Caco-2 (cell line): Measurements from ENCODE around the gene CCM2. TPM values are rescaled to one million over a fixed set of nuclear protein-coding genes. Genes with fewer than 3 reads are reported as not detected.
A peak's percentile ranks its signal among the peaks of the same experiment; 100 is the strongest.

Source experiments
- BruUV-seq: library from RNA; stranded (reverse); fragments of 400-500 nt; replicated peaks from 2 replicates; lab custom pipeline; 2021; lab: Mats Ljungman, UMichigan
- CTCF ChIA-PET: fragments of 300-600 bp; sonication (Branson Sonifier 250); formaldehyde crosslinking; loops from one replicate; lab custom pipeline; 2022; ENCODE audit warnings: antibody characterized with exemption; lab: Charles Lee
- POLR2A ChIA-PET: fragments of 300-600 bp; sonication (Branson Sonifier 250); formaldehyde crosslinking; loops from one replicate; lab custom pipeline; 2022; ENCODE audit warnings: antibody characterized with exemption; lab: Charles Lee
- DNase-seq, 2 experiments: peaks; one replicate each; pipeline versions ENCODE4 v3.0.0 to v3.0.0-alpha.2; 2020 to 2022
- H3K27me3 ChIP-seq: replicated peaks from 2 replicates; pipeline ENCODE4 v1.6.0; 2011; ENCODE audit warnings: low read length; ENCODE audit not compliant: control insufficient read depth, insufficient read depth
- H3K36me3 ChIP-seq: 2 replicates; pipeline ENCODE4 v1.5.1; 2011; ENCODE audit warnings: low read length; ENCODE audit not compliant: control insufficient read depth, insufficient read depth
- H3K4me1 ChIP-seq: fragments of 250-450 bp; sonication (Bioruptor Pico); 2 replicates; pipeline ENCODE4 v1.5.1; 2020; ENCODE audit warnings: mild to moderate bottlenecking
- H3K4me3 ChIP-seq: 2 replicates; pipeline ENCODE4 v1.5.1; 2011; ENCODE audit warnings: low read depth, mild to moderate bottlenecking, control low read depth, low read length
- H3K9me3 ChIP-seq: fragments of 250-450 bp; sonication (Bioruptor Pico); 2 replicates; pipeline ENCODE4 v1.5.1; 2020; ENCODE audit warnings: mild to moderate bottlenecking, moderate library complexity
- H3K27ac Mint-ChIP-seq: one replicate; pipeline ENCODE4 v1.8.0; 2022; ENCODE audit warnings: mixed read lengths; ENCODE audit not compliant: unreplicated experiment
- H3K27me3 Mint-ChIP-seq: one replicate; pipeline ENCODE4 v1.8.0; 2022; ENCODE audit warnings: mixed read lengths; ENCODE audit not compliant: insufficient read depth, unreplicated experiment
- H3K36me3 Mint-ChIP-seq: one replicate; pipeline ENCODE4 v1.8.0; 2022; ENCODE audit warnings: mild to moderate bottlenecking, mixed read lengths; ENCODE audit not compliant: insufficient read depth, unreplicated experiment
- H3K4me1 Mint-ChIP-seq: one replicate; pipeline ENCODE4 v1.8.0; 2022; ENCODE audit warnings: low read depth, mixed read lengths; ENCODE audit not compliant: unreplicated experiment
- H3K4me3 Mint-ChIP-seq: one replicate; pipeline ENCODE4 v1.8.0; 2022; ENCODE audit warnings: mild to moderate bottlenecking, moderate library complexity, mixed read lengths; ENCODE audit not compliant: unreplicated experiment
- H3K9me3 Mint-ChIP-seq: one replicate; pipeline ENCODE4 v1.8.0; 2022; ENCODE audit warnings: mixed read lengths; ENCODE audit not compliant: unreplicated experiment
- intact Hi-C: fragments of 100-400 bp; cut with micrococcal nuclease; formaldehyde crosslinking; loops from one replicate; pipeline ENCODE4 v1.10.0; 2022; ENCODE audit not compliant: unreplicated experiment
- total RNA-seq: library from RNA; stranded (reverse); gene quantifications from 2 replicates; pipeline ENCODE4 v1.2.3, GENCODE V29; 2022
- TF ChIP-seq, protein P1 (sequence below), 2 experiments: fragments of 200-600 bp in 1 of 2; IDR thresholded peaks; 1 replicate in 1 of 2; 2 replicates in 1 of 2; pipeline versions ENCODE4 v1.5.1 to v1.8.0; 2011 to 2022; ENCODE audit warnings: antibody characterized with exemption in 1 of 2, control low read depth in 1 of 2, inconsistent platforms in 1 of 2, low read depth in 1 of 2, low read length in 1 of 2, mild to moderate bottlenecking in 1 of 2, moderate library complexity in 1 of 2; ENCODE audit not compliant: insufficient read depth in 1 of 2, severe bottlenecking in 1 of 2, unreplicated experiment in 1 of 2

The CCM2 gene
- total RNA-seq, 1 experiment from 2014 or later = 28.2 TPM

DNA sequence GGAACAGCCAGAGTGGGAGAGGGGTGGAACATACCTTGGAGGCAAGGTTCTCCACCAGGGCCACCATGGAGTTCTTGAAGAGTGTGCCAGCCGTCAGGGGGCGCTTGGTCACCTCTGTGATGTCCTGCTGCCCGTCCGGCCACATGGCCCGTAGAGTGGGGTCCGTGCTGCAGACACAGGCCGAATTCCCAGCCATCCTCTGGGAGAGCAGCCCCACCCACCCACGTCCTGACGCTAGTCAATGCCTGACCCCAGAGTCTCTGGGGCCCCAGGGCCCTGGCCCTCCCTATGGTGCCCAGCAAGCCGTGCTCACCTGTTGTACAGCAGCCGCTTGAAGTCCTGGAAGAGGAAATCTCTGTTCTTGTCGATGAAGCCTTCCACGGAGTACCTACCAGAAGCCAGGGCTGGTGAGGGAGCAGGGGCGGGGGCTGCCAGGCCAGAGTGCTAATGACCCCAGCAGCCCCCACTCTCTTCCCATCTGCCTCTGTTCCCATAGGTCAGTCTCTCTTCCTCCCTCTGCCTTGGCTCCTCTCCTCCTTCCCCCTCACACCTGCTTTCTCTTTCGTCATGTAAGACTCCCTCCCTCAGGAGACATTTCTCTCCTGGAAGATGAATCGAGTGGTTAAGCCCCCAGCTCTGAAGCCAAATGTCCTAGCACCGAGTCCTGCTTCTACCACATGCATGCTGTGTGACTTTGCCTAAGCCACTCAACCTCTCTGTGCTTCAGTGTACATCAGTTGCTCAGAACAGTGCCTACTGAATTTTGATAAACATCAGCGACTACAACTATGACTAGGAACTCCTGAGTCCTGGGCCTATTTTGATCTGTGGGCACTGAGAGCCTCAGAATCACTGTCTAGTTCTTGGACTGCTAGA lies 32.2 kb upstream of the CCM2 start:
- H3K36me3 ChIP-seq = no peaks in the 10 kb centered on the region
- Mint-ChIP-seq H3K27me3 (no peaks in the 10 kb centered on the region), H3K9me3 (no peaks in the 10 kb centered on the region), H3K36me3 (no peaks in the 10 kb centered on the region), H3K4me1 (no peaks in the 10 kb centered on the region), H3K27ac (no peak overlapping the region), H3K4me3 (no peak overlapping the region)
- H3K4me3 ChIP-seq = no peak overlapping the region
- DNase-seq = peak; percentile 35 to 43
- intact Hi-C loops = no loop called here
- ChIA-PET CTCF (no interaction called here), POLR2A (no interaction called here)
- H3K4me1 ChIP-seq = no peaks in the 10 kb centered on the region
- H3K27me3 ChIP-seq = no peaks in the 10 kb centered on the region
- BruUV-seq = no TSS peak
- TF ChIP-seq, protein P1, sequence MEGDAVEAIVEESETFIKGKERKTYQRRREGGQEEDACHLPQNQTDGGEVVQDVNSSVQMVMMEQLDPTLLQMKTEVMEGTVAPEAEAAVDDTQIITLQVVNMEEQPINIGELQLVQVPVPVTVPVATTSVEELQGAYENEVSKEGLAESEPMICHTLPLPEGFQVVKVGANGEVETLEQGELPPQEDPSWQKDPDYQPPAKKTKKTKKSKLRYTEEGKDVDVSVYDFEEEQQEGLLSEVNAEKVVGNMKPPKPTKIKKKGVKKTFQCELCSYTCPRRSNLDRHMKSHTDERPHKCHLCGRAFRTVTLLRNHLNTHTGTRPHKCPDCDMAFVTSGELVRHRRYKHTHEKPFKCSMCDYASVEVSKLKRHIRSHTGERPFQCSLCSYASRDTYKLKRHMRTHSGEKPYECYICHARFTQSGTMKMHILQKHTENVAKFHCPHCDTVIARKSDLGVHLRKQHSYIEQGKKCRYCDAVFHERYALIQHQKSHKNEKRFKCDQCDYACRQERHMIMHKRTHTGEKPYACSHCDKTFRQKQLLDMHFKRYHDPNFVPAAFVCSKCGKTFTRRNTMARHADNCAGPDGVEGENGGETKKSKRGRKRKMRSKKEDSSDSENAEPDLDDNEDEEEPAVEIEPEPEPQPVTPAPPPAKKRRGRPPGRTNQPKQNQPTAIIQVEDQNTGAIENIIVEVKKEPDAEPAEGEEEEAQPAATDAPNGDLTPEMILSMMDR (IDR thresholded peaks at IDR 0.05; ENCODE audit: insufficient read depth in 1 of 2, low read depth in 1 of 2, low read length in 1 of 2, severe bottlenecking in 1 of 2, unreplicated experiment in 1 of 2) = peak in 1 of 2 experiments; percentile 24
- H3K9me3 ChIP-seq = no peaks in the 10 kb centered on the region

DNA sequence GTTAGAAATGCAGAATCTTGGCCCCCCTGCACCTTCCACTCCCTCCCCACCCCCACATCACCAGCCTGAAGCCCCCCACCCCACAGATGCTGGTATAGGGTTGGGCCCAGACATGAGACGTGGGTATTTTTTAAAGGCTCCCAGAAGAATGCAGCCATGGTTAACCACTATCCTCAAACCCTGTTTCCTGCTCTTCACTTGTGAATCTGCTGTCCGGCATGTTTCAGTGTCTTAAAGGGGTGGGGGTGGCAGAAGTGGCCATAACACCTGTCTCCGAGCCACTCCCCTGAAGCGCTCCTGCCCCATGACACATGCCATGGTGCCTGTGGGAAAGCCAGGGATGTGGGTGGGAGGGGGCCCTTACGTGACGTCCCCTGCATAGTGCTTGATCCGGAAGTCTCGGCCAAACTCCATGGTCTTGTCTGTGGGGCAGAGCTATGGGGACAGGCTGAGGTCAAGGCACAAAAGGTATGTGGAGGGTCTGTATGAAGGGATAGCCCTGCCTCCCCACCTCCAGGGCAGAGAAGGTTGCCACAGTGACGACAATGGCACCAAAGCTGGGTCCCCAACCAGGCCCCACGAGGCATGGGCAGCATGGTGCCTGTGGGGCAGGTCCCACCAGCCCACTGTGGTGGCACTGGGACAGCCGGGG lies 30.8 kb upstream of the CCM2 start:
- ChIA-PET POLR2A (no interaction called here), CTCF (no interaction called here)
- Mint-ChIP-seq H3K9me3 (no peaks in the 10 kb centered on the region), H3K36me3 (no peaks in the 10 kb centered on the region), H3K4me3 (no peak overlapping the region), H3K4me1 (no peaks in the 10 kb centered on the region), H3K27ac (no peak overlapping the region), H3K27me3 (no peaks in the 10 kb centered on the region)
- Histone ChIP-seq H3K4me1 (peaks cover 9% of the 10 kb centered on the region; the same call in 1 of the 2 replicates), H3K4me3 (no peak overlapping the region), H3K36me3 (no peaks in the 10 kb centered on the region), H3K27me3 (no peaks in the 10 kb centered on the region), H3K9me3 (no peaks in the 10 kb centered on the region)
- TF ChIP-seq, protein P1 (IDR thresholded peaks at IDR 0.05; ENCODE audit: insufficient read depth in 1 of 2, low read depth in 1 of 2, low read length in 1 of 2, severe bottlenecking in 1 of 2, unreplicated experiment in 1 of 2) = no peak
- DNase-seq = no peak
- BruUV-seq = no TSS peak
- intact Hi-C loops = no loop called here

DNA sequence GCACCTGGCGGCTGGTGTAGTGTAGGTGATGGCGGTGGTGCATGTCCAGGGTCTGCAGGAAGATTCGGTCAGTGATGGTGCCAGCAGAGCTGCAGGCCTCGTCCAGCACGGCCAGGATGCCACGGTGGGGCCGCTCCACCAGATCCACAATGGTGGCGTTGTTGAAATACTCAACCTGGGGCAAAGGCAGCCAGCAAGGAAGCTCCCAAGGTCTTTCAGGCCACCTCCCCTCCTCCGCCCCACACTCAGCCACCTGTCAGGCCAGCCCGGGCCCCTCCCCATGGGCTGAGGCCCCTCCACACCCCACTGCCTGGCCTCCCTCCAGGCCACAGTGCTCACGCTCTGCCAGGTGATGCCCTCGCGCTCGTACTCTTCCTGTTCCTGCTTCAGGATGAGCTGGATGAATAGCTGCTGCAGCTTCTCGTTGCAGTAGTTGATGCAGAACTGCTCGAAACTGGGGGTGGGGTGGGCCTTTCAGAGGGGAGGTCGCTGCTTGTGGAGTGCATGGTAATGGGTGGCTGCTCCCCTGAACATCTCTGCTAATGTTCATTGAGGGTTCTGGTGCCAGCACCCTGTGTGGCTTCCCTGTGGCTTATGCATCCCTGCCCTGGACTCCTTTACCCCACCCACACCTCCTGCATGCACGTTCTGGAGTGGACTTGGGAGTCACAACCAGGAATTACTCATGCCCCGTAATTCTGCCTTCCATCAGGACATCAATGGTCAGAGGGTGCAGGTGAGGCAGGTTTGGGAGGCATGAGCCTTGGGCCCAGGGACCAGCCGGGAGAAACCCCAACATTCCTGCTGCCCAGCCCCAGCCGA lies 30.1 kb upstream of the CCM2 start:
- no peak for DNase-seq
- H3K9me3 ChIP-seq = no peaks in the 10 kb centered on the region
- no peak overlapping the region for H3K4me3 ChIP-seq
- Mint-ChIP-seq H3K9me3 (no peaks in the 10 kb centered on the region), H3K36me3 (no peaks in the 10 kb centered on the region), H3K27me3 (no peaks in the 10 kb centered on the region), H3K27ac (no peak overlapping the region), H3K4me3 (no peak overlapping the region), H3K4me1 (no peaks in the 10 kb centered on the region)
- POLR2A ChIA-PET = no interaction called here
- BruUV-seq = no TSS peak
- no peaks in the 10 kb centered on the region for H3K27me3 ChIP-seq
- peaks cover 9% of the 10 kb centered on the region; the same call in 1 of the 2 replicates for H3K4me1 ChIP-seq
- CTCF ChIA-PET = interaction anchor here (0.6 kb wide), 1 partner anchor 9 kb away, joined by 7 read pairs; no protein-coding TSS in a partner anchor
- H3K36me3 ChIP-seq = no peaks in the 10 kb centered on the region
- intact Hi-C loops = no loop called here
- TF ChIP-seq, protein P1 (IDR thresholded peaks at IDR 0.05; ENCODE audit: insufficient read depth in 1 of 2, low read depth in 1 of 2, low read length in 1 of 2, severe bottlenecking in 1 of 2, unreplicated experiment in 1 of 2) = no peak
